Measurements from ENCODE around the gene LIPK. TPM values are rescaled to one million over a fixed set of nuclear protein-coding genes. Genes with fewer than 3 reads are reported as not detected.

Gene LIPK
- total and polyA plus RNA-seq, 2 of the 8 experiments (the other 6 are each of a cell fraction or from before 2014, with no cell fraction given): not detected

GRCh38 chr10:88728107-88728763 lies 22.2 kb downstream of the LIPK start:
- Histone ChIP-seq H2AK5ac (ENCODE audit: low read depth, low read length) (no peak overlapping the region), H2BK20ac (ENCODE audit: low read length) (no peak overlapping the region), H2BK15ac (ENCODE audit: low read length) (no peak overlapping the region), H3K36me3 (ENCODE audit: control insufficient read depth in 2 of 4, insufficient read depth in 4 of 4, low read length in 3 of 4) (no peaks in the 10 kb centered on the region), H3K23me2 (ENCODE audit: low read depth, low read length) (no peaks in the 10 kb centered on the region; the same call in 1 of the 2 replicates), H3K79me2 (ENCODE audit: control insufficient read depth in 1 of 2, insufficient read depth in 2 of 2, low read length in 2 of 2) (no peaks in the 10 kb centered on the region), H3K14ac (ENCODE audit: insufficient read length) (no peak overlapping the region), H3K4me1 (replicated peaks in 1 of 4; ENCODE audit: control insufficient read depth in 3 of 4, insufficient read depth in 4 of 4, low read length in 3 of 4) (peaks cover 0 to 6% (median 2%) of the 10 kb centered on the region in 4 experiments; a peak in 3 of 7 replicates), H3K79me1 (ENCODE audit: low read depth, low read length) (no peaks in the 10 kb centered on the region), H3K4ac (replicated peaks; ENCODE audit: insufficient read length, low read depth, low read length) (no peak overlapping the region), H2BK5ac (ENCODE audit: low read depth, low read length) (no peak overlapping the region), H2AFZ (ENCODE audit: low read length) (peak overlapping the region; percentile 98), H4K20me1 (replicated peaks in 1 of 2; ENCODE audit: control insufficient read depth in 1 of 2, insufficient read depth in 2 of 2, low read length in 2 of 2) (no peaks in the 10 kb centered on the region), H3K9me3 (ENCODE audit: insufficient read depth in 2 of 2, low read depth in 1 of 2, low read length in 1 of 2) (no peaks in the 10 kb centered on the region), H3K27me3 (replicated peaks in 1 of 4; ENCODE audit: control insufficient read depth in 3 of 4, extremely low read depth in 1 of 4, insufficient read depth in 3 of 4, low read length in 3 of 4) (peaks cover 0 to 3% (median 0%) of the 10 kb centered on the region in 4 experiments; a peak in 2 of 7 replicates), H3K56ac (replicated peaks; ENCODE audit: insufficient read length, low read depth, low read length) (no peak overlapping the region), H3K9ac (replicated peaks in 1 of 4; ENCODE audit: extremely low read depth in 1 of 4, low read depth in 3 of 4, low read length in 3 of 4) (peak overlapping the region in 1 of 4 experiments; percentile 1; a peak in 1 of 7 replicates), H2BK120ac (replicated peaks; ENCODE audit: low read depth, low read length) (no peak overlapping the region), H4K91ac (replicated peaks; ENCODE audit: insufficient read length, low read length) (no peak overlapping the region), H4K8ac (ENCODE audit: extremely low read depth, insufficient read depth, low read length) (peak overlapping the region; percentile 76; the same call in 1 of the 2 replicates), H3K23ac (ENCODE audit: insufficient read length) (no peak overlapping the region), H4K5ac (ENCODE audit: insufficient read length, low read depth, low read length) (no peak overlapping the region), H3K4me2 (ENCODE audit: insufficient read depth in 1 of 2, low read depth in 2 of 2, low read length in 2 of 2) (peak overlapping the region in 1 of 2 experiments; percentile 18; a peak in 1 of 4 replicates), H2BK12ac (ENCODE audit: low read depth, low read length) (no peak overlapping the region), H3K18ac (ENCODE audit: extremely low read depth, low read length) (no peak overlapping the region), H3K27ac (ENCODE audit: low read depth, low read length) (no peak overlapping the region), H3K4me3 (ENCODE audit: extremely low read depth in 1 of 4, insufficient read depth in 2 of 4, low read depth in 3 of 4, low read length in 4 of 4) (no peak overlapping the region)
- ChIA-PET POLR2A (ENCODE audit: partially characterized antibody) (interaction anchor here (1.1 kb wide), 1 partner anchor 65 kb away, joined by 3 read pairs; no protein-coding TSS in a partner anchor), CTCF (ENCODE audit: partially characterized antibody) (interaction anchor here (0.6 to 7.5 kb wide), 69 partner anchors 8 to 478 kb away, joined by 3 to 95 read pairs (median 5); partner anchors contain the start of genes LIPK, LIPM, LIPN and RNLS)
- whole genome bisulfite sequencing, 2 experiments (ENCODE audit: extremely low coverage in 1 of 2, insufficient coverage in 1 of 2, insufficient read length in 1 of 2, insufficient replicate concordance in 2 of 2, low coverage in 1 of 2, low lambda C conversion rate in 2 of 2, missing lambda C conversion rate in 1 of 2): 50% methylated on average over 30 of the region's 30 CpGs; no CpG with 5 or more reads in 1 of the 2 experiments
- FAIRE-seq (peak; percentile 66), DNase-seq (ENCODE audit: low read depth in 1 of 2, low spot score in 2 of 2) (peak; percentile 93 to 99)
- TF ChIP-seq MAX (IDR thresholded peaks at IDR 0.05): peak; percentile 74
- no peak for TF ChIP-seq KDM4A (IDR thresholded peaks at IDR 0.05; ENCODE audit: low read depth, low read length, severe bottlenecking)
- TF ChIP-seq CHD2 (IDR thresholded peaks at IDR 0.05; ENCODE audit: low read length): no peak
- TF ChIP-seq SRF (IDR thresholded peaks at IDR 0.05; ENCODE audit: low read depth, low read length): 0 out of 2 replicates have a peak, but pooled peaks have one; percentile 20
- TF ChIP-seq TBP (IDR thresholded peaks at IDR 0.05; ENCODE audit: low read depth, low read length): peak; percentile 31; the same call in 1 of the 2 replicates
- TF ChIP-seq, protein P1, sequence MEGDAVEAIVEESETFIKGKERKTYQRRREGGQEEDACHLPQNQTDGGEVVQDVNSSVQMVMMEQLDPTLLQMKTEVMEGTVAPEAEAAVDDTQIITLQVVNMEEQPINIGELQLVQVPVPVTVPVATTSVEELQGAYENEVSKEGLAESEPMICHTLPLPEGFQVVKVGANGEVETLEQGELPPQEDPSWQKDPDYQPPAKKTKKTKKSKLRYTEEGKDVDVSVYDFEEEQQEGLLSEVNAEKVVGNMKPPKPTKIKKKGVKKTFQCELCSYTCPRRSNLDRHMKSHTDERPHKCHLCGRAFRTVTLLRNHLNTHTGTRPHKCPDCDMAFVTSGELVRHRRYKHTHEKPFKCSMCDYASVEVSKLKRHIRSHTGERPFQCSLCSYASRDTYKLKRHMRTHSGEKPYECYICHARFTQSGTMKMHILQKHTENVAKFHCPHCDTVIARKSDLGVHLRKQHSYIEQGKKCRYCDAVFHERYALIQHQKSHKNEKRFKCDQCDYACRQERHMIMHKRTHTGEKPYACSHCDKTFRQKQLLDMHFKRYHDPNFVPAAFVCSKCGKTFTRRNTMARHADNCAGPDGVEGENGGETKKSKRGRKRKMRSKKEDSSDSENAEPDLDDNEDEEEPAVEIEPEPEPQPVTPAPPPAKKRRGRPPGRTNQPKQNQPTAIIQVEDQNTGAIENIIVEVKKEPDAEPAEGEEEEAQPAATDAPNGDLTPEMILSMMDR (IDR thresholded peaks at IDR 0.05; ENCODE audit: control extremely low read depth in 1 of 3, insufficient read depth in 1 of 3, low read depth in 1 of 3, low read length in 3 of 3): peak; percentile 99 to 100 (median 100)
- TF ChIP-seq, protein P2, sequence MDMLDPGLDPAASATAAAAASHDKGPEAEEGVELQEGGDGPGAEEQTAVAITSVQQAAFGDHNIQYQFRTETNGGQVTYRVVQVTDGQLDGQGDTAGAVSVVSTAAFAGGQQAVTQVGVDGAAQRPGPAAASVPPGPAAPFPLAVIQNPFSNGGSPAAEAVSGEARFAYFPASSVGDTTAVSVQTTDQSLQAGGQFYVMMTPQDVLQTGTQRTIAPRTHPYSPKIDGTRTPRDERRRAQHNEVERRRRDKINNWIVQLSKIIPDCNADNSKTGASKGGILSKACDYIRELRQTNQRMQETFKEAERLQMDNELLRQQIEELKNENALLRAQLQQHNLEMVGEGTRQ (IDR thresholded peaks at IDR 0.05; ENCODE audit: low read length): no peak
- TF ChIP-seq TAF7 (optimal IDR thresholded peaks at IDR 0.05; ENCODE audit: borderline replicate concordance, low read depth, low read length): peak; percentile 72

Measured in H1 (cell line).